Loucy (cell line): Measurements from ENCODE around the gene PRDM10.

ENCODE experiments used
- H2AFZ ChIP-seq: fragments of 200-600 bp; sonication (generic); 2 replicates; pipeline ENCODE4 v1.6.0; 2016; ENCODE audit warnings: antibody characterized with exemption, mild to moderate bottlenecking, low read length, moderate library complexity
- H3F3A ChIP-seq: fragments of 200-600 bp; 2 replicates; pipeline ENCODE4 v1.6.0; 2016; ENCODE audit warnings: antibody characterized with exemption, low read depth, mild to moderate bottlenecking
- H3K27me3 ChIP-seq: fragments of 200-600 bp; sonication (generic); 2 replicates; pipeline ENCODE4 v1.6.1; 2014; ENCODE audit warnings: low read length, mild to moderate bottlenecking; ENCODE audit not compliant: insufficient read depth, poor library complexity, severe bottlenecking
- H3K36me3 ChIP-seq: fragments of 200-600 bp; sonication (generic); 2 replicates; pipeline ENCODE4 v1.6.1; 2016; ENCODE audit warnings: low read length; ENCODE audit not compliant: insufficient read depth
- H3K4me1 ChIP-seq: fragments of 200-600 bp; sonication (generic); 2 replicates; pipeline ENCODE4 v1.5.1; 2014; ENCODE audit warnings: low read length, mild to moderate bottlenecking; ENCODE audit not compliant: insufficient read depth, poor library complexity, severe bottlenecking
- H3K4me2 ChIP-seq: fragments of 200-600 bp; sonication (generic); 2 replicates; pipeline ENCODE4 v1.6.0; 2014; ENCODE audit warnings: antibody characterized with exemption, low read length, low read depth, mild to moderate bottlenecking; ENCODE audit not compliant: poor library complexity, severe bottlenecking
- H3K4me3 ChIP-seq: fragments of 200-600 bp; sonication (generic); 2 replicates; pipeline ENCODE4 v1.5.1; 2014; ENCODE audit warnings: low read length, mild to moderate bottlenecking, mixed read lengths; ENCODE audit not compliant: poor library complexity, severe bottlenecking
- H3K79me2 ChIP-seq: fragments of 200-600 bp; sonication (generic); 2 replicates; pipeline ENCODE4 v1.6.1; 2014; ENCODE audit warnings: low read length; ENCODE audit not compliant: insufficient read depth
- H3K9ac ChIP-seq: fragments of 200-600 bp; sonication (generic); 2 replicates; pipeline ENCODE4 v1.6.0; 2014; ENCODE audit warnings: mild to moderate bottlenecking, low read depth, low read length, moderate library complexity; ENCODE audit not compliant: poor library complexity, severe bottlenecking
- H3K9me2 ChIP-seq: fragments of 200-600 bp; sonication (generic); replicated peaks from 2 replicates; pipeline ENCODE4 v1.6.1; 2016; ENCODE audit warnings: low read depth, low read length, mixed read lengths
- H3K9me3 ChIP-seq: fragments of 200-600 bp; sonication (generic); 2 replicates; pipeline ENCODE4 v1.6.1; 2014; ENCODE audit warnings: mild to moderate bottlenecking, antibody characterized with exemption, low read length, low read depth; ENCODE audit not compliant: insufficient read depth
- H4K20me1 ChIP-seq: fragments of 200-600 bp; sonication (generic); 2 replicates; pipeline ENCODE4 v1.6.0; 2014; ENCODE audit warnings: antibody characterized with exemption, low read length, mild to moderate bottlenecking; ENCODE audit not compliant: insufficient read depth, poor library complexity, severe bottlenecking
- EZH2phosphoT487 ChIP-seq: fragments of 200-600 bp; IDR thresholded peaks from 2 replicates; pipeline ENCODE4 v1.6.1; 2018; ENCODE audit warnings: antibody characterized with exemption, mild to moderate bottlenecking, moderate library complexity, borderline replicate concordance
- TF ChIP-seq, protein P1 (sequence below): fragments of 200-600 bp; sonication (generic); conservative IDR thresholded peaks from 2 replicates; pipeline ENCODE4 v1.5.1; 2014; ENCODE audit warnings: mild to moderate bottlenecking, antibody characterized with exemption, low read length

Gene PRDM10

DNA sequence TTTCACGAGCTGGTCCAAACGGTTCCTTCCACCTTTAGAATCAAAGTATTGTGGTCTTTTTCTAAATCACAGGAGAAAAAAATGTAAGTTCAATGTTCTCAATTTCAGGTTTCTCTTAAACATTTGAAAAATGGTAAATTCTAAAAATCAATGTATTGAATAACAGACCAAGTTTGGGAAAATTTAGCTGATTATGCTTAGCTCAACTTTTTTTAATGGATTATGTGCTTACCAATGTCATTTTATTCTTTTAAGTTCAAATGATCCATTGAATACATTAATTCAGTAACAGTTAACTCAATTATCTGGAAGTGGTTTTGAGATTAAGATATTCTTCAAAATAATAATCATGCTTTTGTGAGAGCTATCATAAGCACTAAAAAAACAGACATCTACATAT lies 5.1 kb downstream of the PRDM10 start:
- Histone ChIP-seq H3K9ac (no peak overlapping the region), H3K4me3 (no peak overlapping the region), H3K27me3 (no peaks in the 10 kb centered on the region), H3F3A (no peaks in the 10 kb centered on the region), H3K4me1 (peaks cover 26% of the 10 kb centered on the region), H3K9me3 (no peaks in the 10 kb centered on the region), H4K20me1 (peaks cover 14% of the 10 kb centered on the region), H3K4me2 (no peak overlapping the region), H2AFZ (no peak overlapping the region), H3K79me2 (peaks cover 63% of the 10 kb centered on the region), H3K9me2 (no peaks in the 10 kb centered on the region), H3K36me3 (no peaks in the 10 kb centered on the region)
- TF ChIP-seq, protein P1, sequence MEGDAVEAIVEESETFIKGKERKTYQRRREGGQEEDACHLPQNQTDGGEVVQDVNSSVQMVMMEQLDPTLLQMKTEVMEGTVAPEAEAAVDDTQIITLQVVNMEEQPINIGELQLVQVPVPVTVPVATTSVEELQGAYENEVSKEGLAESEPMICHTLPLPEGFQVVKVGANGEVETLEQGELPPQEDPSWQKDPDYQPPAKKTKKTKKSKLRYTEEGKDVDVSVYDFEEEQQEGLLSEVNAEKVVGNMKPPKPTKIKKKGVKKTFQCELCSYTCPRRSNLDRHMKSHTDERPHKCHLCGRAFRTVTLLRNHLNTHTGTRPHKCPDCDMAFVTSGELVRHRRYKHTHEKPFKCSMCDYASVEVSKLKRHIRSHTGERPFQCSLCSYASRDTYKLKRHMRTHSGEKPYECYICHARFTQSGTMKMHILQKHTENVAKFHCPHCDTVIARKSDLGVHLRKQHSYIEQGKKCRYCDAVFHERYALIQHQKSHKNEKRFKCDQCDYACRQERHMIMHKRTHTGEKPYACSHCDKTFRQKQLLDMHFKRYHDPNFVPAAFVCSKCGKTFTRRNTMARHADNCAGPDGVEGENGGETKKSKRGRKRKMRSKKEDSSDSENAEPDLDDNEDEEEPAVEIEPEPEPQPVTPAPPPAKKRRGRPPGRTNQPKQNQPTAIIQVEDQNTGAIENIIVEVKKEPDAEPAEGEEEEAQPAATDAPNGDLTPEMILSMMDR: no peak
- TF ChIP-seq EZH2phosphoT487: no peak

DNA sequence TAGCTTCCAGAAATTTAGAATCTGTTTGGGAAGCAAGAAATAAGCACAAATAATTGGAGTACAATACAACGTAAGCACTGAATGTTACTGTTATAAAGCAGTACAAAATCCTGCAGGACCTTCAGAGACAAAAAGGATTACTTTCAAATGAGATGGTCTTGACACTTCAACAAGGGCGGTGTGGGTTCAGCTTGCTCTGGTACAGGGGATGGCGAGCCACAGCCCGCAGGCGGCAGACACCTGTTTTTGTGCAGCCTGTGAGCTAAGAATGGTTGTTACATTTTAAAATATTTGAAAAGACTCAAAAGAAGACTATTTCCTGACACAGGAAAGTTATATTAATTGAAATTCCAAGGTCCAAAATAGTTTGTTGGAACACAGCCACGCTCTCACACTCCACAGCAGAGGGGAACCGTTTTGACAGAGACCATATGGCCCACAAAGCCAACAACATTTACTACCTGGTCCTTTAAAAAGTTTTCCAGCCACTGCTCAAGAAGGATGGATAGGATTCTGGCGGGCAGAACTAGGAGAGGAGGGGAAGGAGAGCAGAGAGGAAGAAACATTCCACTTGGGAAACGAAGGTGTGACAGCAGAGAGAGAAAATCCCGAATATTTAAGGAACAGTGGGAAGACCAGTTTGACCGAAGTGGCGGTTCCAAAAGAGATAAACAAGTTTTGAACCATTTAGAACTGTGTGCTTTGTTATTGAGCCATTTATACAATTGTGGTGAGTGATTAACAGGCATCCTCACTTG lies 6.3 kb downstream of the PRDM10 start:
- Histone ChIP-seq H3K27me3 (no peaks in the 10 kb centered on the region), H3K9ac (no peak overlapping the region), H3K9me3 (no peaks in the 10 kb centered on the region), H3K79me2 (peaks cover 57% of the 10 kb centered on the region), H4K20me1 (peaks cover 14% of the 10 kb centered on the region), H3F3A (no peaks in the 10 kb centered on the region), H3K4me2 (no peak overlapping the region), H3K9me2 (no peaks in the 10 kb centered on the region), H3K36me3 (no peaks in the 10 kb centered on the region), H3K4me1 (peaks cover 24% of the 10 kb centered on the region), H2AFZ (no peak overlapping the region), H3K4me3 (no peak overlapping the region)
- no peak for TF ChIP-seq EZH2phosphoT487
- TF ChIP-seq, protein P1: no peak

DNA sequence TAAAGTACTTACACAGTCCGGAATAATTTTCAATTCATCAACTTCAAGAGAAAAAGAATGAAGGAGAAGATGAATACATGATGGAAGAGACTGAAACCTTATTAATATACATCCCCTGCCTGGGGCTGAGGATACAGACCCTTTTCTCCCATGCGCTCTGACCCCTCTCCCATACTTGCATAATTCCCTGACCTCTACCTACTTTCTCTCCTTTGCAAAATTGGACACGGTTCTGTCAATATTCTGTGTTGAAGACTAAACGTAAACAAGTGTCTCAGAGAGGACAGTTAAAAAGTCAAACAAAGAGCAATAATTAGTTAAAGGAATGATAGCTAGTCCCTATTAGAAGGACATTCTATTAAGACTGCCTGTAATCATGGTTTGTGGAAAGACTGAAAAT lies 7.5 kb downstream of the PRDM10 start:
- Histone ChIP-seq H3K4me1 (peaks cover 13% of the 10 kb centered on the region), H3K4me3 (no peak overlapping the region), H3K36me3 (no peaks in the 10 kb centered on the region), H3K4me2 (no peak overlapping the region), H3K9me3 (no peaks in the 10 kb centered on the region), H3K27me3 (no peaks in the 10 kb centered on the region), H3F3A (no peaks in the 10 kb centered on the region), H3K9me2 (no peaks in the 10 kb centered on the region), H3K9ac (no peak overlapping the region), H3K79me2 (peaks cover 45% of the 10 kb centered on the region), H2AFZ (no peak overlapping the region), H4K20me1 (peaks cover 7% of the 10 kb centered on the region)
- TF ChIP-seq, protein P1: no peak
- TF ChIP-seq EZH2phosphoT487: no peak
